Smooth muscle cell (in vitro differentiated cells): ENCODE data around the gene CACNA1A. TPM values are rescaled to one million over a fixed set of nuclear protein-coding genes. Genes with fewer than 3 reads are reported as not detected.

Source experiments
- DNase-seq: peaks from one replicate; lab custom pipeline; 2025; ENCODE audit not compliant: unreplicated experiment; lab: John Stamatoyannopoulos, UW
- H2AFZ ChIP-seq: fragments of 200-600 bp; sonication (generic); 2 replicates; pipeline ENCODE4 v1.6.0; 2016; ENCODE audit warnings: antibody characterized with exemption, low read depth, mild to moderate bottlenecking
- H3F3A ChIP-seq: fragments of 200-600 bp; sonication (generic); 2 replicates; pipeline ENCODE4 v1.6.0; 2017; ENCODE audit warnings: antibody characterized with exemption, low read depth
- H3K27ac ChIP-seq: fragments of 200-600 bp; sonication (generic); 2 replicates; pipeline ENCODE4 v1.5.1; 2016; ENCODE audit warnings: low read depth, mild to moderate bottlenecking
- H3K27me3 ChIP-seq: fragments of 200-600 bp; sonication (generic); 2 replicates; pipeline ENCODE4 v1.6.1; 2016; ENCODE audit warnings: low read depth, mild to moderate bottlenecking
- H3K36me3 ChIP-seq: fragments of 200-600 bp; sonication (generic); 2 replicates; pipeline ENCODE4 v1.5.1; 2016; ENCODE audit warnings: low read depth
- H3K4me1 ChIP-seq: fragments of 200-600 bp; sonication (generic); 2 replicates; pipeline ENCODE4 v1.5.1; 2016; ENCODE audit warnings: low read depth
- H3K4me2 ChIP-seq: fragments of 200-600 bp; sonication (generic); 2 replicates; pipeline ENCODE4 v1.6.0; 2016; ENCODE audit warnings: mild to moderate bottlenecking
- H3K4me3 ChIP-seq: fragments of 200-600 bp; sonication (generic); 2 replicates; pipeline ENCODE4 v1.5.1; 2016; ENCODE audit warnings: mild to moderate bottlenecking
- H3K79me2 ChIP-seq: fragments of 200-600 bp; sonication (generic); 2 replicates; pipeline ENCODE4 v1.6.0; 2016; ENCODE audit warnings: low read depth, mild to moderate bottlenecking
- H3K9ac ChIP-seq: fragments of 200-600 bp; sonication (generic); 2 replicates; pipeline ENCODE4 v1.6.0; 2016; ENCODE audit warnings: low read depth
- H3K9me3 ChIP-seq: fragments of 200-600 bp; sonication (generic); replicated peaks from 2 replicates; pipeline ENCODE4 v1.5.1; 2016; ENCODE audit warnings: low read depth
- H4K20me1 ChIP-seq: fragments of 200-600 bp; sonication (generic); 2 replicates; pipeline ENCODE4 v1.6.0; 2016; ENCODE audit warnings: low read depth
- WGBS: methylation state at CpG from one replicate; pipeline ENCODE4 v1.1.7; 2016; ENCODE audit warnings: low lambda C conversion rate; 5-methylcytosine and 5-hydroxymethylcytosine counted together
- polyA plus RNA-seq: library from polyadenylated mRNA; unstranded; fragments of >200 nt; fragmentation: Nextera tagmentation; extraction: Ambion mirVana; gene quantifications from 2 replicates; pipeline ENCODE4 v1.2.1, GENCODE V29; 2016
- total RNA-seq: library from RNA; depleted of rRNA; stranded (reverse); fragments of >200 nt; gene quantifications from 2 replicates; pipeline ENCODE4 v1.2.3, GENCODE V29; 2014
- TF ChIP-seq, protein P1 (sequence below): fragments of 200-600 bp; sonication (generic); IDR thresholded peaks from 2 replicates; pipeline ENCODE4 v1.5.1; 2017; ENCODE audit warnings: borderline replicate concordance, mild to moderate bottlenecking, antibody characterized with exemption; ENCODE audit not compliant: insufficient read depth, poor library complexity, severe bottlenecking

The CACNA1A gene
- total and polyA plus RNA-seq, 2 experiments from 2014 or later, result 1.3 to 3.0 TPM

DNA sequence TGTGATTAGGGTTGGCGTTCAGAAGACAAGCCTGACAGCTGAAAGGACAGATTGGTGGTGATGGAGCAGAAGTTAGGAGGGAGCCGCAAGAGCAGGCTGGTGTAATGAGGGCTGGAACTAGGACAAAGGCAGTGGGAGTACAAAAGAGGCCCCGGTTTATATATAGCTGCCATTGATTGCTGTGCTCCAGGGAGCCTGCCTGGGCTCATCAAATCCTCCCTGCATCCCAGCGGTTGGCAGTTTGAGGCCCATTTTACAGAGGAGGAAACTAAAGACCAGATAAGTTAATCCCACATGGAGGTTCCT is 123.7 kb downstream of the CACNA1A start:
- no peak overlapping the region for H2AFZ ChIP-seq

DNA sequence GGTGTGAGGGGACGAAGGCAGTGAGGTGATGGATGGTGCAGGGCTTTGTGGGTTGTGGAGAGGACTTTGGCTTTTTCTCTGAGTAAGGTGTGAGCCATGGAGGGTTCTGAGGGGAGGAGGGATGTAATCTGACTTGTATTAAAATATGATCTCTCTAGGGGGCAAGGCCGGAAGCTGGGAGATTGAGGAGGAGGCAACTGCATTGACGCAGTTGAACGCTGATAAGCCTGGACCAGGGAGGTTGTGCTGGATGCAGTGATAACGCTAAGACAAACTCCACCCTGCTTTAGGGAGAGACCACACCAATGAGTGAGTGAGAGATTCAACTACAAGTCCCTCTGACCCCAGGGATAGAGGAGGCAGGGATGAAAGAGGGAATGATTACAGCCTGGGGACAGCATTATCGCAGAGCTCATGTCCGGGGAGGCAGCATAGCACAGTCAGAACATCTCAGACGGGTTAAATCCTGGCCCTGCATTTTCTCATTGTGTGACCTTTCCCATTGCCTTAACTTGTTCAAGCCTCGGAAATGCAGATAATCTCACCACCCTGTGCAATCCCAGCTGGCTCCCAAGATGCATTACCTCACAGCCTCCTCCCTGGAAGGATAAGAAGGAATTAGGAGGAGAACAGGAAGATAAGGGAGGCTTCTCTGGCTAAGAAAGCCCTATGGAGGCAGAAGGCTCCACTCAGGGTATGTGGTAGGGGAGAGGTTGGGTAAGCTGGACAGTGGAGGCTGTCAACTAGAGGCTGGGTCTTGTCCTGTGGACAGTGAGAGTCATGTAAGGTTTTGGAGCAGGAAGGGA is 124.2 kb downstream of the CACNA1A start:
- H3K4me2 ChIP-seq, result no peak overlapping the region
- H3K4me1 ChIP-seq, result no peaks in the 10 kb centered on the region
- H4K20me1 ChIP-seq, result no peaks in the 10 kb centered on the region
- H3F3A ChIP-seq, result no peaks in the 10 kb centered on the region
- TF ChIP-seq, protein P1, sequence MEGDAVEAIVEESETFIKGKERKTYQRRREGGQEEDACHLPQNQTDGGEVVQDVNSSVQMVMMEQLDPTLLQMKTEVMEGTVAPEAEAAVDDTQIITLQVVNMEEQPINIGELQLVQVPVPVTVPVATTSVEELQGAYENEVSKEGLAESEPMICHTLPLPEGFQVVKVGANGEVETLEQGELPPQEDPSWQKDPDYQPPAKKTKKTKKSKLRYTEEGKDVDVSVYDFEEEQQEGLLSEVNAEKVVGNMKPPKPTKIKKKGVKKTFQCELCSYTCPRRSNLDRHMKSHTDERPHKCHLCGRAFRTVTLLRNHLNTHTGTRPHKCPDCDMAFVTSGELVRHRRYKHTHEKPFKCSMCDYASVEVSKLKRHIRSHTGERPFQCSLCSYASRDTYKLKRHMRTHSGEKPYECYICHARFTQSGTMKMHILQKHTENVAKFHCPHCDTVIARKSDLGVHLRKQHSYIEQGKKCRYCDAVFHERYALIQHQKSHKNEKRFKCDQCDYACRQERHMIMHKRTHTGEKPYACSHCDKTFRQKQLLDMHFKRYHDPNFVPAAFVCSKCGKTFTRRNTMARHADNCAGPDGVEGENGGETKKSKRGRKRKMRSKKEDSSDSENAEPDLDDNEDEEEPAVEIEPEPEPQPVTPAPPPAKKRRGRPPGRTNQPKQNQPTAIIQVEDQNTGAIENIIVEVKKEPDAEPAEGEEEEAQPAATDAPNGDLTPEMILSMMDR, result no peak
- H2AFZ ChIP-seq, result no peak overlapping the region
- no peaks in the 10 kb centered on the region for H3K36me3 ChIP-seq
- DNase-seq, result no peak
- 66% methylated on average over 9 of the region's 9 CpGs for WGBS
- no peak overlapping the region for H3K4me3 ChIP-seq
- no peak overlapping the region for H3K27ac ChIP-seq
- H3K9me3 ChIP-seq, result no peaks in the 10 kb centered on the region
- no peaks in the 10 kb centered on the region for H3K79me2 ChIP-seq
- H3K27me3 ChIP-seq, result no peaks in the 10 kb centered on the region
- H3K9ac ChIP-seq, result no peak overlapping the region

More for the DNA sequence above, 123.7 kb downstream of the CACNA1A start:
- no peak overlapping the region for H3K4me2 ChIP-seq
- no peaks in the 10 kb centered on the region for H3F3A ChIP-seq
- no peaks in the 10 kb centered on the region for H3K4me1 ChIP-seq
- WGBS, result 95% methylated on average over 4 of the region's 4 CpGs
- DNase-seq, result no peak
- no peaks in the 10 kb centered on the region for H3K27me3 ChIP-seq
- H3K36me3 ChIP-seq, result no peaks in the 10 kb centered on the region
- H3K79me2 ChIP-seq, result no peaks in the 10 kb centered on the region
- H3K4me3 ChIP-seq, result no peak overlapping the region
- H3K27ac ChIP-seq, result no peak overlapping the region
- H4K20me1 ChIP-seq, result no peaks in the 10 kb centered on the region
- TF ChIP-seq, protein P1, result no peak
- H3K9ac ChIP-seq, result no peak overlapping the region
- H3K9me3 ChIP-seq, result no peaks in the 10 kb centered on the region

DNA sequence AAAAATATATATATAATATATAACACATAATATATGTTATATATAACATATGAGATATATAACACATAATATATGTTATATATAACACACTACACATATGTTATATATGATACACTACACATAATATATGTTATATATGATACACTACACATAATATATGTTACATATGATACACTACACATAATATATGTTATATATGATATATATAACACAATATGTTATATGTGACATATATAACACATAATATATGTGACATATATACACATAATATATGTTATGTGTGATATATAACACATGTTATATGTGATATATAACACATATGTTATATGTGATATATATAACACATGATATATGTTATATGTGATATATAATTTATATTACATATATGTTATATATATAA is 129.7 kb downstream of the CACNA1A start:
- Histone ChIP-seq H3K27me3 (no peaks in the 10 kb centered on the region), H3K9me3 (no peaks in the 10 kb centered on the region), H3F3A (no peaks in the 10 kb centered on the region), H3K79me2 (no peaks in the 10 kb centered on the region), H2AFZ (no peak overlapping the region), H3K4me3 (no peak overlapping the region), H3K9ac (no peak overlapping the region), H3K36me3 (no peaks in the 10 kb centered on the region), H3K4me1 (no peaks in the 10 kb centered on the region), H3K4me2 (no peak overlapping the region), H4K20me1 (no peaks in the 10 kb centered on the region), H3K27ac (no peak overlapping the region)
- no peak for DNase-seq
- TF ChIP-seq, protein P1, result no peak

DNA sequence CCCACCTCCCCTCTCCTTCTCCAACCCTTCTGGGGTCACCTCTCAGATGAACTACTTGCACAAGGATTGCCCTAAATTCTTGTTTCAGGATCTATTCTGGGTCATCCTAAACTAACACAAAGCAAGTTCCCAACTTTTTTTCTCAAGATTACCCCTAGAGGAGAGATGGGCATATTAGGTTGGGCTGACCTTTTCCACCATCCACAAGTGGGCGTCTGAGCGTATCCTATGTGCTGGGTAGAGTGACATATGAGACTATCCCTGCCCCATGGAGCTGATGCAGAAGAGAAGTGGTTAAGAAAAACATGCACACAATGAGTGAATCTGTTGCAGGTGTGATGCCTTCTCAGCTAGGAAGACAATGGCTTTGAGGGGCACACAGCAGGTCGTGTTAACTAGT is 132.7 kb downstream of the CACNA1A start:
- no peaks in the 10 kb centered on the region for H3K9me3 ChIP-seq
- H4K20me1 ChIP-seq, result no peaks in the 10 kb centered on the region
- H3K27me3 ChIP-seq, result no peaks in the 10 kb centered on the region
- 65% methylated on average over 3 of the region's 3 CpGs for WGBS
- H3K79me2 ChIP-seq, result no peaks in the 10 kb centered on the region
- H3K4me3 ChIP-seq, result no peak overlapping the region
- no peak overlapping the region for H3K4me2 ChIP-seq
- H3K9ac ChIP-seq, result no peak overlapping the region
- no peak overlapping the region for H3K27ac ChIP-seq
- H3K36me3 ChIP-seq, result no peaks in the 10 kb centered on the region
- no peak overlapping the region for H2AFZ ChIP-seq
- TF ChIP-seq, protein P1, result no peak
- no peak for DNase-seq
- H3F3A ChIP-seq, result no peaks in the 10 kb centered on the region
- no peaks in the 10 kb centered on the region for H3K4me1 ChIP-seq
